Activated T-cell treated with anti-CD3 and anti-CD28 coated beads, Interleukin-2, amount 50 U/mL, for 4 hours (primary cell): ENCODE results near the gene B4GALT5. TPM values are rescaled to one million over a fixed set of nuclear protein-coding genes. Genes with fewer than 3 reads are reported as not detected.
A peak's percentile ranks its signal among the peaks of the same experiment; 100 is the strongest.
"Not testable (repeated sequence)": the region's sequence is repeated elsewhere in the genome, so short reads cannot be mapped to it uniquely, and the experiment has no call there.

Source experiments
- ATAC-seq, 2 donors: fragments of 200-7000 bp; cut with Tn5 transposase; one replicate each; pipeline ENCODE4 v1.10.0; 2021
- DNase-seq: peaks from one replicate; pipeline ENCODE4 v3.0.0-alpha.2; 2020
- H3K27me3 Mint-ChIP-seq: one replicate; pipeline ENCODE4 v1.8.0; 2021; ENCODE audit warnings: low read depth, mixed read lengths
- H3K36me3 Mint-ChIP-seq: one replicate; pipeline ENCODE4 v1.8.0; 2022; ENCODE audit warnings: mixed read lengths; ENCODE audit not compliant: insufficient read depth
- H3K4me1 Mint-ChIP-seq: one replicate; pipeline ENCODE4 v1.8.0; 2021; ENCODE audit warnings: low read depth, mixed read lengths
- H3K4me3 Mint-ChIP-seq: one replicate; pipeline ENCODE4 v1.8.0; 2021; ENCODE audit warnings: mild to moderate bottlenecking, moderate library complexity, mixed read lengths
- H3K9me3 Mint-ChIP-seq: one replicate; pipeline ENCODE4 v1.8.0; 2021; ENCODE audit warnings: mixed read lengths
- total RNA-seq, 3 donors: library from RNA; stranded (reverse); gene quantifications; one replicate each; pipeline ENCODE4 v1.2.1, GENCODE V29; 2021

Gene B4GALT5
- total RNA-seq, 3 donors from 2014 or later, result 41.6 to 51.9 (median 44.5) TPM

DNA sequence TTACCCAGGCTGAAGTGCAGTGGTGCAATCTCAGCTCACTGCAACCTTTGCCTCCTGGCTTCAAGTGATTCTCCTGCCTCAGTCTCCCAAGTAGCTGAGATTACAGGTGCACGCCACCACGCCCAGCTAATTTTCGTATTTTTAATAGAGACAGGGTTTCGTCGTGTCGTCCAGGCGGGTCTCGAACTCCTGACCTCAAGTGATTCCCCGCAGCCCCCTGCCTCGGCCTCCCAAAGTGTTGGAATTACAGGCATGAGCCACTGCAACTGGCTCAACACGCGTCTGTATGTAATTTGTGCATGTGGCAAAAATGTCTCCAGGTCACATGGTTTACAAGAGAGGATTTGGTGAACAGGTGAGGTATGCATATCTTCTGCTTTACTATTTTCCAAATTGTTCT, 7.6 kb upstream of the B4GALT5 start:
- not testable (repeated sequence) for ATAC-seq, DNase-seq, H3K9me3 Mint-ChIP-seq, H3K27me3 Mint-ChIP-seq, H3K4me3 Mint-ChIP-seq, H3K36me3 Mint-ChIP-seq
- peaks cover 18% of the 10 kb centered on the region for H3K4me1 Mint-ChIP-seq

DNA sequence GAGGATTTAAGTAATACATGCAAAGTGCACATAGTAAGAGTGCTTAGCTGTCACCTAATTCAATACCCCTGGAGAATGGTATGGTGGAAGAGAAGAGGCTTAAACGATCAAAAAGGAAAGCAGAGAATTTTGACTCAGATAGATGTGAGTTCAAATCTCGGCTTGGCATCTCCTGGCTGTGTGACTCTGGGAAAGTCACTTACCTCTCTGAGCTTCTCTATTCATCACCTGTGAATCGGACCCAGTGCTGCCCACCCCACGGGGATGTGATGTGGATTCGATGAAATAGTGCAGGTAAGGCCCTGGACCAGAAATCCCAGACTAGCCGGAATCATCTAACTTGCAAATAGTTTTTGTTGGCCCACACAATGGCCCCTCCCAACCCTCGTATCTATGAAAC, 1.8 kb upstream of the B4GALT5 start:
- no peaks in the 10 kb centered on the region for H3K27me3 Mint-ChIP-seq
- no peak overlapping the region for H3K4me3 Mint-ChIP-seq
- peaks cover 37% of the 10 kb centered on the region for H3K4me1 Mint-ChIP-seq
- no peaks in the 10 kb centered on the region for H3K9me3 Mint-ChIP-seq
- no peak for DNase-seq
- ATAC-seq, result no peak
- no peaks in the 10 kb centered on the region for H3K36me3 Mint-ChIP-seq

DNA sequence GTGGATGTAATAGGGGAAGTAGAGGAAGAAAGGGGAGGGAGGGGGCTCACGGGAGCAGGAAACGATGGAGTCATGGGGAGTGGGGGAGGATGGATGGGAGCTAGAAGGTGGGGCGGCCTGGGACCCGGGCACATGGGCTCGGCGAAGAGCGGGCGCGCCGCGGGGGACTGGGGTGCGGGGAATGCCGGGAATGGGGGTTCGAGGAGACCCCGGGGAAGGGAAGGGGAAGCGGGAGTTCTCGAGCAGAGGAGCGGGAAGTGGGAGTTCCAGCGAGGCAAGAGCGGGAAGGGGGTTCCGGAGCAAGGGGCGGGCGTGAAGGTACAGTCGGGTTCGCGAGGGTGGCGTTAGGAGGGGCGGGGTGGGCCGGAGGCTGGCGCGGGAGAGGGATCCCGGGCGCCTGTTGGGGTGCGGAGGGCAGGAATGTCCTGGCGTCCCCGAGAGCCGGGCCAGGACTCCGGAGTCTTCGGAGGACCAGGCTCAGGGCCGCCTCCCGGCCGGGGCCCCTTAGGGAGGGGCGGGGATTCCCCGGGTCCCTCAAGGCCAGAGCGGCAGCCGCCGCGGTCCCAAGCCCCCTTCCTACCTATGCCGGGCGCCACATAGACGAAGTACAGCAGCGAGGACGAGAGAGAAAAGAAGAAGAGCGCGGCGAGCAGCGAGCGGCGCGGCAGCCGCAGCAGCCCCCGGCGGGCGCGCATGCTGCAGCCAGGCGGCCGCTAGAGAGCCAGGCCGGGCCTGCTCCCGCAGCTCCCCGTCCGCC, 504 bp downstream of the B4GALT5 start:
- Mint-ChIP-seq H3K4me1 (peaks cover 51% of the 10 kb centered on the region), H3K27me3 (no peaks in the 10 kb centered on the region), H3K9me3 (no peaks in the 10 kb centered on the region), H3K36me3 (no peaks in the 10 kb centered on the region), H3K4me3 (peak overlapping the region; percentile 88)
- DNase-seq, result peak; percentile 29
- peak; percentile 64 to 66 for ATAC-seq

DNA sequence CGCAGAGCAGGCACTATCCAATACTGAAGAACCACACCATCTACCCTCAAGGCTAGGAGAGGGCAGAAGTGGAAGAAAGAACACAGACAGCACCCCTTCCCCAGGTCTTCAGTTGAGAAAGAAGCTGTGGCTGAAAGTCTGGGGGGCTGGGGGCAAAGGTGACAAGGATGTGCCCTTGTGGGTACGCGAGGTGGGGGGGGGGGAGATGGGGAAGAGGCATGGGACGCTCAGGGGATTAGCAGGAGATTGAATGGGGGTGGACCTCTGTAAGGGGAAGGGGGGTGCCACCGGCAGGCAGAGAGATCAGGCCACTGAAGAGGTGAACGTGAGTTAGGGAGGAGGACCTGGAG, 1.1 kb downstream of the B4GALT5 start:
- DNase-seq, result no peak
- H3K4me1 Mint-ChIP-seq, result peaks cover 48% of the 10 kb centered on the region
- H3K9me3 Mint-ChIP-seq, result no peaks in the 10 kb centered on the region
- no peaks in the 10 kb centered on the region for H3K27me3 Mint-ChIP-seq
- peak overlapping the region; percentile 88 for H3K4me3 Mint-ChIP-seq
- no peaks in the 10 kb centered on the region for H3K36me3 Mint-ChIP-seq
- peak; percentile 4 for ATAC-seq

DNA sequence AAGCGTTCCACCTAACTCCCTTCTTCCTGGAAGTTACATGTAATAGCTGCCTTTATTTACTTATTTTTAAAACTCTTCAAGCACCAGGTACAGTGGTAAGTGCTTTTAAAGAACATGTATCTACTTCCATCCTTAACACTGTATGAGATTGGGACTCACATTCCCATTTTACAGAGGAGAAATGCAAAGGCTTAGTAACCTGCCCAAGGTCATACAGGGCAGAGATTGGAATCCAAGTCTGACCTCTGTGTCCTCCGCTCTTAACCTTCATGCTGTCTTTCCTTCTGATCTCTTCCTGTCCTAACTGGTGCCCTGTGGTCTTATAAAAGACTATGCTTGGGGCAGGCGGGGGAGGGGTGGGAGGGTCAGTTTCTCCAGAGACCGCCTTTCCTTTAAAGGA, 1.6 kb downstream of the B4GALT5 start:
- peak overlapping the region; percentile 88 for H3K4me3 Mint-ChIP-seq
- no peaks in the 10 kb centered on the region for H3K9me3 Mint-ChIP-seq
- H3K4me1 Mint-ChIP-seq, result peaks cover 50% of the 10 kb centered on the region
- no peak for ATAC-seq
- H3K36me3 Mint-ChIP-seq, result no peaks in the 10 kb centered on the region
- no peaks in the 10 kb centered on the region for H3K27me3 Mint-ChIP-seq
- no peak for DNase-seq

DNA sequence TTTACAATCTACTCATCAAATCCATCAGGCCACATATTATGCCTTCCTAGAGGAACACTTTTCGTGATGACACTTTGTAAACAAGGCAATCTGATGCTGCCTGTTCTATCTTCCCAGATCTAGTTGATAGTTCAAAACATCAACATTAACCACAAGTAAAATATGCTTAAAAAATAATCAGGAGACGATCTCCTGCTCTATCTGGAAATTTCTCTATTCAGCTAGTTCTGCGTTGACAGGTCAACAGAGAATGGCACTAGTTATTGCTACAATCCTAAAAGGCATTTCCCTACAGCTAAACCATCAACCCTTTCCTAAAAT, 2.1 kb downstream of the B4GALT5 start:
- ATAC-seq (no peak), DNase-seq (no peak)
- no peaks in the 10 kb centered on the region for H3K27me3 Mint-ChIP-seq
- peaks cover 55% of the 10 kb centered on the region for H3K4me1 Mint-ChIP-seq
- H3K36me3 Mint-ChIP-seq, result no peaks in the 10 kb centered on the region
- peak overlapping the region; percentile 88 for H3K4me3 Mint-ChIP-seq
- no peaks in the 10 kb centered on the region for H3K9me3 Mint-ChIP-seq

DNA sequence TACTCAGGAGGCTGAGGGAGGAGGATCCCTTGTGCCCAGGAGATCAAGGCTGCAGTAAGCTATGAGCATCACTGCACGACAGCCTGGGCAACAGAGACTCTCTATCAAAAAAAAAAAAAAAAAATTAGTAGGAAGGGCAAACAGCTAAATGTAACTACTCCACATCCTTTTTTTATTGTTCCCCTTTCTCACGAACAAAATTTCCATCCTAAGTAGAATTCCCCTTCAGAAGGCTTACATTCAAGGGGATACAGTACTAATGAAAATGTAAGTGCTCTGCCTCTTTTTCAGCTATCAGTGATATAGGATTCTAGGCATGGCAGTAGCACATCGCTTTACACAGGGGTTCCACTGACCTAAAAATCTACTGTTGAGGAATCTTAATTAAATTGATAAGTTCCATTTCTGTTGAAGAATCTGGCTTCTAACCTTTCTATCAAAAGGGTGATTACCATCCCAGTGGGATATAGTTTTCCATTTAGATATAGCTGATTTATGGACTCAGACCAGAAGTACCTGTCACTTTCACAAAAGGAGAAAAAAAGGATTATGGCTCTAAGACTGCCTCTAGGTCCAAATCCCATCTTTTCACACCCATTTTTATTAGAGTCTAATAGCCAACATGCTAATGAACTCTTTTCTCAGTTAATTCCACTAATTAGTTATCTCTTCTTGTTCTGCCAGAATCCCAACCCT, 2.6 kb downstream of the B4GALT5 start:
- no peaks in the 10 kb centered on the region for H3K36me3 Mint-ChIP-seq
- peaks cover 60% of the 10 kb centered on the region for H3K4me1 Mint-ChIP-seq
- peak overlapping the region; percentile 88 for H3K4me3 Mint-ChIP-seq
- DNase-seq, result no peak
- no peak for ATAC-seq
- H3K27me3 Mint-ChIP-seq, result no peaks in the 10 kb centered on the region
- no peaks in the 10 kb centered on the region for H3K9me3 Mint-ChIP-seq

DNA sequence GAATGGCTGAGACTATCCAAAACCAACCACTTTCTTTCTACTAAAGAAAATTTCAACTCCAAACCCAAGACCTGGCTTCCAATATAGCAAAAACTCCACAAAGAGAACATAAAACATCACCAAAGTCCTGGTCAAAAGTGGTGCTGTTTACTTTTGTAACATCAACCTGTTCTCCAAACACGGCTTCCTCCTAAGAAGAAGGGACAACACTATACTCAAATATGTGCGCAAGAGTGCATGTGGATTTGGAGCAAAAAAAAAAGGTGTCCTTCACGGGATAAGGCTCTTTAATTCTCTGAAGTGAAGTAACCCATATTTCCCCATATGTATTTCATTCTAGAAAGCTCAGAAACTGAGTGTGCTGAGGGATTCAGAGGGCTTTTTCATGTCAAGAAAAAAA, 6.6 kb downstream of the B4GALT5 start:
- ATAC-seq (no peak), DNase-seq (no peak)
- Mint-ChIP-seq H3K4me3 (no peak overlapping the region), H3K27me3 (no peaks in the 10 kb centered on the region), H3K9me3 (no peaks in the 10 kb centered on the region), H3K4me1 (peaks cover 58% of the 10 kb centered on the region), H3K36me3 (peaks cover 7% of the 10 kb centered on the region)

DNA sequence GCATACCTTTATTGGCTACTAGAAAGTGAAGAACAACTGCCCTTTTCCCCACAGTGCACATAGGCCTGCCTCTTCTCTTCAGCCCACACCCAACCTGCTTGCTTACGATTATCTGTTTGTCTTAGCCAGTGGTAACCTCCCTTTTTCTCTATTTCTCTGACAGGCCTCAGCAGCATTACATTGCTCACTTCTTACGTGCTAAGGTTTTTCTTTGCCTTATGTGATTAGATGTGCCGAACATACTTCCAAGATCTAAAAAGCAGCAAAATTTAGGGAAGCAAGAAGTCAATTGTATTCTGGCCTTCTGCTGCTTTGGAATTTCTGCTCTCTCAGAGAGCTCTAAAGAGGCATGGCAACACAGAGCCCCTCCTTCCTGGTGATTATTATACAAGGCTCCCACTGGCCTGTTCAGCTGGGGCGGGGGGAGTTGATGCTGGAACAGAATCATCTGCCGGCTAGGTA, 7.0 kb downstream of the B4GALT5 start:
- DNase-seq, result no peak

DNA sequence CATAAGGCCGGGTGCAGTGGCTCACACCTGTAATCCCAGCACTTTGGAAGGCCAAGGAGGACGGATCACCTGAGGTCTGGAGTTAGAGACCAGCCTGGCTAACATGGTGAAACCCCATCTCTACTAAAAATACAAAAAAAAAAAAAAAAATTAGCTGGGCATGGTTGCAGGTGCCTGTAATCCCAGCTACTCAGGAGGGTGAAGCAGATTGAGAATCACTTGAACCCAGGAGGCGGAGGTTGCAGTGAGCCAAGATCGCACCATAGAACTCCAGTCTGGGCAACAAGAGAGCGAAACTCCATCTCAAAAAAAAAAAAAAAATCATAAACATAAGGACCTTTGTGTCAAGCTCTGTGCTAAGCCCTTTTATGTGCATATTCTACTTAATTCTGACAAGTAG, 7.8 kb downstream of the B4GALT5 start:
- ATAC-seq, H3K27me3 Mint-ChIP-seq, H3K36me3 Mint-ChIP-seq, DNase-seq, H3K9me3 Mint-ChIP-seq, H3K4me3 Mint-ChIP-seq: not testable (repeated sequence)
- H3K4me1 Mint-ChIP-seq, result peaks cover 59% of the 10 kb centered on the region

More for the DNA sequence above, 7.0 kb downstream of the B4GALT5 start:
- no peak for ATAC-seq
- Mint-ChIP-seq H3K36me3 (peaks cover 7% of the 10 kb centered on the region), H3K9me3 (no peaks in the 10 kb centered on the region), H3K4me3 (no peak overlapping the region), H3K4me1 (peaks cover 58% of the 10 kb centered on the region), H3K27me3 (no peaks in the 10 kb centered on the region)

DNA sequence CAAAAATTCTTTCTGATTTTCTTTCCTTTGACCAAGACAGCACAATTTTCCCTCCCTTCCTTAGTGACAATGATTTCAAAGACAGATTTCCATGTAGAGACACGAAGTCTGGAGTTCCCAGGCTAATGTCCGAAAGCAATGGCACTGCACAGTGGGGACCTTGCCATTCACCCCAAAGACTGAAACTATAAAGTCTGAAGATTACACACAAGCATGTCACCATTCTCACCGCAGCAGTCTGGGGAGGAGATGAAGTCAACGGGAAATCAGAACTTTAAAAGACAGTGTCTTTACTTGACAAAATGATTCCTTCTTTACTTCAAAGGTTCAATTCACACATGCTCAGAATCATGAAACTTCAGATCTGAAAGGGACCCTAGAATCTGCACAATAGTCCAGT, 8.3 kb downstream of the B4GALT5 start:
- no peaks in the 10 kb centered on the region for H3K9me3 Mint-ChIP-seq
- H3K27me3 Mint-ChIP-seq, result no peaks in the 10 kb centered on the region
- peak; percentile 53 to 62 for ATAC-seq
- no peak for DNase-seq
- H3K36me3 Mint-ChIP-seq, result peaks cover 7% of the 10 kb centered on the region
- no peak overlapping the region for H3K4me3 Mint-ChIP-seq
- peaks cover 60% of the 10 kb centered on the region for H3K4me1 Mint-ChIP-seq

DNA sequence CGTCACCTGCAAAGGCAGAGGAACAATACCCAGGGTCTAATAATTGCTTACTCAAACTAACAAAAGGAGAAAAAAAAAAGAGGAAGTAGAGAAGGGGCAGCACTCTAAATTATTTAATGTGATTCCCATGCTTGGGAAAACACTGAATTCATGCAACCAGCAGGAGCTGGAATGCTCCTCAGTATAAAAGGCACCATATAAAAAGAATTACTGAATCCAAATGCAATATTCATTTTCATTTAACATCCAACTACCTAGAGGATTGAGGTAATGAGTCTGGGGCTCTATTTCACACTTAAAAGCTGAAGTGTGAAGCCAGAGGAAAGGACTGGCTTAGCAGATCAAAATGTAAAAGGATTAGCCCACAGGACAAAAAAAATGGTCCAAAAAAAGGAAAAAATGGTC, 8.7 kb downstream of the B4GALT5 start:
- Mint-ChIP-seq H3K9me3 (no peaks in the 10 kb centered on the region), H3K27me3 (no peaks in the 10 kb centered on the region), H3K4me3 (no peak overlapping the region), H3K36me3 (peaks cover 7% of the 10 kb centered on the region), H3K4me1 (peaks cover 59% of the 10 kb centered on the region)
- ATAC-seq, result no peak
- no peak for DNase-seq

DNA sequence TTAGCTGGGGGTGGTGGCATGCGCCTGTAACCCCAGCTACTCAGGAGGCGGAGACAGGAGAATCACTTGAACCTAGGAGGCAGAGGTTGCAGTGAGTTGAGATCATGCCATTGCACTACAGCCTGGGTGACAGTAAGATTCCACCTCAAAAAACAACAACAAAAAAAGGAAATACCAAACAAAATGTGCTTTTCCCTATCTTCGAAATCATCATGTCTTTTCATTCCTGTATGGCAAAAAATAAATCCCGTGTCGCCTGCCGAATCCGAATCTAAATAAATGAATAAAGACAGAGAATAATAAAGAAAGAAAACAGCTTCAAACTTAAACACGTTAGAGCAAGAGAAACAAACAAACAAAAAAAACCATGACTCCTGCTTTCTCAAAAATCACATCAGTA, 11.8 kb downstream of the B4GALT5 start:
- no peak for DNase-seq
- H3K4me3 Mint-ChIP-seq, result no peak overlapping the region
- ATAC-seq, result no peak
- no peaks in the 10 kb centered on the region for H3K9me3 Mint-ChIP-seq
- peaks cover 70% of the 10 kb centered on the region for H3K4me1 Mint-ChIP-seq
- peaks cover 7% of the 10 kb centered on the region for H3K36me3 Mint-ChIP-seq
- H3K27me3 Mint-ChIP-seq, result no peaks in the 10 kb centered on the region

DNA sequence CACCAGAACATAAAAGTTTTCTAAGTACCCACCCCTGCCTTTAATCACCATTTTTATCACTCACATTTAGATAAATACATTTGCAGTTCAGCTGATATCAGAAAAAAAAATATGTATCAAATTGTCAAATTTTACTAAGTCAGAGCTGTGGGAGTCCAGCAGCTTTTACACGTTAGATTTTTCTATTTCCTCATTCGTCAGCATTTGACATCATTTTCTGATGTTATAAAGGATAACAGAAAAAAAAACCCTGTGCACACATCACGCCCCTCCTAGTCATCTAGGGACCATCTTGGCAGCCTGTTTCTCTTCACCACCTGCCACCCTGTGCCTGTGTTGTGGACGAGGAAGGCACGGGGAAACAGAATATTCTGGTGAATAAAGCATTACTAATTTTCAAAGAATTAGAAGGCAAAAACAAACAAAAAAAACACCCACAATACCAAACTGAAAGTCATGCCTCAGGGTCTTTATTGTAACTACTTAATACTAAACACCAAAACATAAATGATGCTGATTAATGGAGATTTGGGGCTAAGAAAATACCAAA, 12.4 kb downstream of the B4GALT5 start:
- Mint-ChIP-seq H3K9me3 (no peaks in the 10 kb centered on the region), H3K36me3 (peaks cover 7% of the 10 kb centered on the region), H3K27me3 (no peaks in the 10 kb centered on the region), H3K4me3 (no peak overlapping the region), H3K4me1 (peaks cover 67% of the 10 kb centered on the region)
- DNase-seq (no peak), ATAC-seq (peak; percentile 12 to 56)
